ENCODE data around the gene RNF213.
"Not testable (repeated sequence)": the region's sequence is repeated elsewhere in the genome, so short reads cannot be mapped to it uniquely, and the experiment has no call there.

Gene RNF213

GRCh38 chr17:80296221-80296620 lies 35.6 kb downstream of the RNF213 start:
- no peak for DNase-seq

DNA sequence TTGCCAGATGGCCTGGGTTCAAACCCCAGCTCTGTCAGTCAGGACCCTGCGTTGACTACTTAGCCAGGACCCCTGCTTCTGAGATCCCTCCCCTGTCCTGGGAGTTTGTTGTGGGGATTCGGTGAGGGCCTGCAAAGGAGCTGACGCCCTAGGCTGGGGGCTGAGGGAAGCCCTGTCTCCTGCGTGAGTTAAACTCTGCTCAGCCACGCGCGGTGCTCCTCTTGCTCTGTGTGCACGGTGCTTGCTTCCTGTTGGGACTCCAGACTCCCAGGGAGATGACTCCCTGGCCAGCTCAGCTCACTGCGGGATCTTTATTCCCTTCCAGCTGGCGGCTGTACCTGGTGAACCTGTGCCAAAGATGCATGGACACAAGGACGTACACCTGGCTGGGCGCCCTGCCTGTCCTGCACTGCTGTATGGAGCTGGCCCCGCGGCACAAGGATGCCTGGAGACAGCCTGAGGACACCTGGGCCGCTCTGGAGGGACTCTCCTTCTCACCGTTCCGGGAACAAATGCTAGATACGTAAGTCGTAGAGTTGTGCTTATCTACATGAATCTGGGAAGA lies 37.4 kb downstream of the RNF213 start:
- no peak for DNase-seq

DNA sequence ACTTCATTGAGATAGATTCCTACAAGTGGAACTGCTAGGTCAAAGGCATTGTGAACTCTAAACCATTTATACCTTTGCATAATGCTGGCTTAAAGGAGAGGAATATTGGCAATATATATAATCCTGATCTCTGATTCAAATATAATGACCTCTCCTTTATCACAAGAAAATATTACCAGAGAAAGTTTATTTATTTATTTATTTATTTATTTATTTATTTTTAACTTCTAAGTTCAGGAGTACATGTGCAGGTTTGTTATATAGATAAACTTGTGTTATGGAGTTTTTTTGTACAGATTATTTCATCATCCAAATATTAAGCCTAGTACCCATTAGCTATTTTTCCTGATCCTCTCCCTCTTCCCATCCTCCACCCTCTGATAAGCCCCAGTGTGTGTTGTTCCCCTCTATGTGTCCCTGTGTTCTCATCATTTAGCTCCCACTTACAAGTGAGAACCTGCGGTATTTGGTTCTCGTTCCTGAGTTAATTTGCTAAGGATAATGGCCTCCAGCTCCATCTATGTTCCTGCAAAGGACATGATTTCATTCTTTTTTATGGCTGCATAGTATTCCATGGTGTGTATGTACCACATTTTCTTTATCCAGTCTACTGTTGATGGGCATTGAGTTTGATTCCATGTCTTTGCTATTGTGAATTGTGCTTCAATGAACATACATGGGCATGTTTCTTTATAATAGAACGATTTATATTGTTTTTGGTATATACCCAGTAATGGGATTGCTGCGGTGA lies 38.9 kb downstream of the RNF213 start:
- DNase-seq, result not testable (repeated sequence)

- not testable (repeated sequence) for DNase-seq
Measured at GRCh38 chr17:80300756-80301155, 40.1 kb downstream of the RNF213 start.

DNA sequence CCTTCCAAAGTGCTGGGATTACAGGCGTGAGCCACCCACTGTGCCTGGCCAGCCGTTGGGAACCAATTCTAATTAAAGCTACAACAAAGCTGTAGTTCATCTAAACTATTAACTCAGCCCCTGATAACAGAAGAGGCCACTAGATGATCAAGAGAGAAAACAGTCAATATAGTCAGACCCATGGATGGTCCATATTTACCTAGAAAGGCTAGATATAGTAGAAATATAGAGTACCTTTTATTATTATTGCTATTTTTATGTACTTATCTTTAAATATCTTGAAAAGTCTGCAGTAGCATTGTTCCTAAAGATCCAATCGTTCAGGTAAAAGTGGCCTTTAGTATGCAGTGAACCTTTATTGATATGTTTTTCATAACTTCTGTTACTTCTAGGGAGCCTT lies 43.2 kb downstream of the RNF213 start:
- DNase-seq, result no peak

- DNase-seq, result no peak
Measured at GRCh38 chr17:80307994-80308691, 47.5 kb downstream of the RNF213 start.

DNA sequence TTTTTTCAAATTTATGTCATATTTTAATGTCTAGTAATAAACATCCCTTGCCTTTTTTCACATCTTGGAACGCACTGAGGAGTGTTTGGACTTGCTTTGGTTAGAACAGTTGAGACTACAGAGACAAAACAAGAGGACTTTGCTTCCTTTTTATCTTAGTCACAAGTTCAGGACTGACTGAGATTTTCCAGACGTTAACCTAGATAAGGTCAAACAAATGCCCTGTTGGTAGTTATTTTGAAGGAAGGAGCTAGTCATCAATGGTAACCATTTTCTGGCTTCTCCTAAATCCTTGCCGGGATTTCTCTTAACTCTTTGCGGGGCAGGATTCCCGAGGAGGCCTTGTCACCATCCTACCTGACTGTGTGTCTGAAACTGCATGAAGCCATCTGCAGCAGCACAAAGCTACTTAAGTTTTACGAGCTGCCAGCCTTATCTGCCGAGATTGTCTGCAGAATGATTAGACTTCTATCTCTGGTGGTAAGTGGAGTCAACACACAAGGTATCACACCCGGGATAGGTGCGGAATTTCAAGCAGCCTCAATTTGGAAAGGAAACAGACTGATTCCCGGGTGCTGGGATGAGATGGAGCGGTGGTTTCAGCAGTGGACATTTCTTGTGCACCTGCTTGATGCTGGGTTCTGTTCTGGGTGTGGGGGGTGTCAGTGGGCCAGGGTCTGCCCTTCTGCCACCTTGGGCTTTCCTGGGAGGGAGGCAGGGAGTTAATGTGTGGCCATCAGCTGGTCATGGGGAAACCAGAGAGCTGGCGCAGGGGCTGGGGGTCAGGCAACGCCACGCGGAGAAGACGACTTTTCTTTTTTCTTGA lies 48.3 kb downstream of the RNF213 start:
- no peak for DNase-seq

GRCh38 chr17:80311216-80311827 lies 50.7 kb downstream of the RNF213 start:
- no peak for DNase-seq

DNA sequence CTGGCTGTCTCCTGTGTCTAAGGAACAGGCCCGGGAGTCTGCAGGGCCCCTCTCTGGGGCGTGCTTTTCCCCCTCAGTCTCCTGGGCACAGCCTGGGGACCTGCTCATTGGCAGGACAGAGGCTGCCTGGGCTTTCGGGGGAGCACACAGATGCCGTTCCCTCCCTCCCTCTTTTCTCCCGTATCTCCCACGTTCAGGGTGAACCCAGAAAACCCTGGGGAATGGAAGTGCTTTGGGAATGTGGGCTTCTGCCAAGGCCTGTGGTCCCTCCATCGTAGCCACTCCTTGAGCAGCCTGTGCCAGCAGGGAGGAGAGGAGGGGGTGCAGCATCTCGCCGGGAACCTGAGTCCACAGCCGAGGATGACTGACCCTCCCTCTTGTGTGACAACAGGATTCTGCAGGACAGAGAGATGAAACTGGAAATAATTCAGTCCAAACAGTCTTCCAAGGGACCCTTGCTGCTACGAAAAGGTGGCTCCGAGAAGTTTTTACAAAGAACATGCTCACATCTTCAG lies 52.0 kb downstream of the RNF213 start:
- no peak for DNase-seq

DNA sequence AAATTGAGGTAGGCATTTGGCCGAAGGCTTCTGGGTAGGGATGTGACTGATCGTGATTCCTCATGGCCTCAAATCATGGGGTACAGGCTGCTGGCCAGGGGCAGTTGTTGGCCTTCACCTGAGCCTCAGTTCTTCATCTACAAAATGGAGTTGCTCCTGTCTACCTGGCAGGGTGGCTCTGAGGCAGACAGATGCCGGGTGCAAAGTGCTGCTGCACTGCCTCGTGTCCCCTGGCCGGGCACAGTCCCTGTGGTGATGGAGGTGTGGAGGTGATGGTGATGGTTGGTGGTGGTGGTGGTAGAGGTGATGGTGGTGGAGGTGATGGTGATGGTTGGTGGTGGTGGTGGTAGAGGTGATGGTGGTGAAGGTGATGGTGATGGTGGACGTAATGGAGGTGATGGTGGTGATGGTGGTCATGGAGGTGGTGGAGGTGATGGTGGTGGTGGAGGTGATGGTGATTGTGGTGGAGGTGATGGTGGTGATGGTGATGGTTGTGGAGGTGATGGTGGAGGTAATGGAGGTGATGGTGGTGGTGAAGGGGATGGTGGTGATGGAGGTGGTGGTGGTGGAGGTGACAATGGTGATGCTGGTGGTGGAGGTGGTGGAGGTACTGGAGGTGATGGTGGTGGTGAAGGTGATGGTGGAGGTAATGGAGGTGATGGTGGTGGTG lies 52.6 kb downstream of the RNF213 start:
- no peak for DNase-seq

DNA sequence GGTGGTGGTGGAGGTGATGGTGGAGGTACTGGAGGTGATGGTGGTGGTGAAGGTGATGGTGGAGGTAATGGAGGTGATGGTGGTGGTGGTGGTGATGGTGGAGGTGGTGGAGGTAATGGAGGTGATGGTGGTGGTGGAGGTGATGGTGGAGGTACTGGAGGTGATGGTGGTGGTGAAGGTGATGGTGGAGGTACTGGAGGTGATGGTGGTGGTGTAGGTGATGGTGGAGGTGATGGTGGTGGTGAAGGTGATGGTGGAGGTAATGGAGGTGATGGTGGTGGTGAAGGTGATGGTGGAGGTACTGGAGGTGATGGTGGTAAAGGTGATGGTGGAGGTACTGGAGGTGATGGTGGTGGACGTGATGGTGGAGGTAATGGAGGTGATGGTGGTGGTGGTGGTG lies 53.3 kb downstream of the RNF213 start:
- not testable (repeated sequence) for DNase-seq

GRCh38 chr17:80315517-80316182 lies 55.0 kb downstream of the RNF213 start:
- DNase-seq, result no peak

DNA sequence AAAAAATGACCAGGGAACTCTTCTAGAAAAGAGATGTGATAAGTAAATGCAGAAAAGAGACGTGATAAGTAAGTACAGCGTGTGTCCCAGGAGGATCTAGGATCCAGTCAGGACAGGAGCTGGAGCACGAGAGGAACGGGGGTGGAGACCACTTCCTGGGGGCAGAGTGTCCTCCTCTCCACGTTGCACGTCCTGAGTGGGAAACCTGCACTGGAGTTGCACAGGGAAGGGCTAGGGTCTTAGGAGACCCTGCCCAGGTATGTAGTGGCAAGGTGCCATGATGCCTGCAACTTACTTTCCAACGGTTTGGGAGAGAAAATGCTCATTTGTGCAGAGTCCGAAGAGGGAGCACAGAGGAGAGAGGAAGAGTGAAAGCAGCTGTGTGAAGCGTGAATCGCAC lies 55.8 kb downstream of the RNF213 start:
- no peak for DNase-seq

DNA sequence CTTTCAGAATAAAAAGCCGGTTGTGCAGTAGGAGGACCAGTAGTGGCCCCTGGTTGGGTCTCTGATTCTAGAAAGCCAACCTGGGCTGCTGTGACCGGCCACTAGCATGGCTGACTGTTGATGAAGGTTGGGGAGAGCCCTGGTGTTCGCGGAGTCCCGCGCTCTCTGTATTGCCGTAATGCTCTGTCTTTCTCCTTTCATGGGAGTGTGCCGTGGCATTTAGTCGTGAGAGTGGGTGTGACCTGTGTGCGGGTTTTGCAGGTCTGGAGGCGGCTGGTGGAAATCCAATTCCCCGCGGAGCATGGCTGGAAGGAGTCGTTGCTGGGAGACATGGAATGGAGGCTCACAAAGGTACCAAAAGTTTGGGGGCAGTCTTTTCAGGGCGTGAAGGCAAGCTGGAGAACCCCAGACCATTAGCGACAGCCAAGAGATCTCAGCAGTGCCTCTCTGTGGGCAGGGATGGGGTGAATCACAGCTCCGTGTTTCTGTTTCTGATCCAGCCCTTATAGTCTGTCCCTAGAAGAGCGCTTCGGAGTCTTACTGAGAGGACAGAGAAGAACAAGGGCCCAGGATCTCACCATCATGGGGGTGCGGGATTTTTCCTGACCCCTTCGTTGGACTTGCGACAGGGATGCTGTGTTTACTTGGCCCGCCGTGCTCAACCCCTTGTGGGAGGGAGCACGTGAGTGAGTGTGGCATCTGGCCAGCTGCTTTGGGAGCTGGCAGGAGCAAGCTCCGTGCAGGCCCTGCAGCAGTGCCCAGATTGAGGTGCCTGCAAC lies 56.5 kb downstream of the RNF213 start:
- no peak for DNase-seq

GRCh38 chr17:80317706-80317980 lies 57.0 kb downstream of the RNF213 start:
- DNase-seq, result no peak

- DNase-seq, result no peak
Measured at GRCh38 chr17:80318166-80318565, 57.5 kb downstream of the RNF213 start.

GRCh38 chr17:80319262-80319998 lies 58.8 kb downstream of the RNF213 start:
- DNase-seq, result no peak

- DNase-seq, result no peak
Measured at GRCh38 chr17:80319999-80320344, 59.3 kb downstream of the RNF213 start.

DNA sequence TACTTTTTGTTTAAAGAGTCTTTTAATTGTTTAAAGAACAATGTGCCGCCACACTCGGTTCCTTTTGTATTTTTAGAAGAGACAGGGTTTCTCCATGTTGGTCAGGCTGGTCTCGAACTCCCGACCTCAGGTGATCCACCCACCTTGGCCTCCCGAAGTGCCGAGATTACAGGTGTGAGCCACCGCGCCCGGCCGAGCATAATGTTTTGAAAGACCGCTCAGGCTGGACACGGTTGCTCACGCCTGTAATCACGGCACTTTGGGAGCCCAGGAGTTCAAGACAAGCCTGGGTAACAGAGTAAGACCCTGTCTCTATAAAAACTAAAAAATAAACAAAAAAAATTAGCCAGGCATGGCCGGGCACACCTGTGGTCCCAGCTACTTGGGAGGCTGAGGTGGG lies 59.8 kb downstream of the RNF213 start:
- DNase-seq, result no peak

- DNase-seq, result no peak
Measured at GRCh38 chr17:80322864-80323263, 62.2 kb downstream of the RNF213 start.
